ENCODE data around the gene PPP4C.

PPP4C gene

GRCh38 chr16:30085820-30086219 is 10.0 kb downstream of the PPP4C start:
- no peak for TF ChIP-seq CTCF (IDR thresholded peaks at IDR 0.05)

DNA sequence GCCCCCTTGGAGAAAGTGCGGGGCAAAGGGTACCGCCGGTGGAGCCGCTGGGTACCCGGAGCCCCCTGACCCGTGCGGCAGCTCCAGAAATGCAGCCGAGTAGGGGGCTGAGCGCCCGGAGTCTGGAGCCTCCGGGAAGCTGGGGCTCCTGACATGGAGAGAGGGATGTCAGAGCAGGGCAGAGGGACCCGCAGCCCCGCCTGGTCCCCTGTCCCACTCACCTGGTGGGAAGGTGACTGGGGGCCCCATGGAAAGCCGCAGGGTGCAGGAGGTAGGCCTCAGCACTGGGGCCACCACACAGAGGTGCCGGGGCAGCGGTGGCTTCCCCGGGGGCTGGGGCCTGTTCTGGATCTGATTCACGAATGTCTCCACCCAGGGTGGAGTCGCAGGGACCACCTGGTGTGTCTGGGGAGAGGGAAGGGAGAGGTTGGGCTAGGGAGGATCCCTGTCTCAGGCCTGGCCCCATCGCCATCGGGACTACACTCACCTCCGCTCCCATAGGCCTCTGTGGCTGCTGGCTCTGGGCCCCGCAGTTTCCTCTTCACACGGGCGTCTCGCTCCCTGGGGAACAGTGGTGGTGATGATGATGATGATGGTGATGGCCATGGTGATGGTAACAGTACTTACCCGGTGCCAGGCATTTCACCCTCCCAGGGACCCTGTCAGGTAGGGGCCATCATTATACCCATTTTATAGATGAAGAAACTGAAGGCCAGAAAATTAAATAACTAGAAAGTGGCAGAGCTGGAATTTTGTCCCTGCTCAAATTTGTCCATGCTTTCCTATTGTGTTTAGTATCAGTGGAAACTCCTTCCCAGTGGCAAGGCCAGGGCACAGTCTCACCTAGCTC is 10.7 kb downstream of the PPP4C start:
- TF ChIP-seq CTCF (IDR thresholded peaks at IDR 0.05) = no peak

- TF ChIP-seq CTCF (IDR thresholded peaks at IDR 0.05) = no peak
These were observed 11.5 kb downstream of the PPP4C start for GRCh38 chr16:30087181-30087898.

- TF ChIP-seq CTCF (IDR thresholded peaks at IDR 0.05) = no peak
These were observed 12.5 kb downstream of the PPP4C start for GRCh38 chr16:30088237-30088831.

GRCh38 chr16:30088832-30089624 is 13.2 kb downstream of the PPP4C start:
- no peak for TF ChIP-seq CTCF (IDR thresholded peaks at IDR 0.05)

GRCh38 chr16:30090610-30091331 is 15.0 kb downstream of the PPP4C start:
- no peak for TF ChIP-seq CTCF (IDR thresholded peaks at IDR 0.05)
